GM12875 (cell line): ENCODE measurements around the gene F11.

Source experiments
- H3K4me3 ChIP-seq: one replicate; pipeline ENCODE4 v1.5.1; 2011; ENCODE audit warnings: low read depth, low read length, control low read depth
- CTCF ChIP-seq: IDR thresholded peaks from 2 replicates; pipeline ENCODE4 v1.5.1; 2011; ENCODE audit warnings: low read depth, mild to moderate bottlenecking, control low read depth, inconsistent platforms, low read length, moderate library complexity, borderline replicate concordance; ENCODE audit not compliant: insufficient read depth

F11 gene

GRCh38 chr4:186227221-186227620, 38.8 kb upstream of the F11 start, which contains the start of gene KLKB1:
Gene KLKB1 (plus strand): TSS chr4:186227507. CDS start chr4:186228196, 689 bp downstream.
- TF ChIP-seq CTCF = no peak
- H3K4me3 ChIP-seq = no peak within 1 kb of the TSS

GRCh38 chr4:186227744-186228513, 38.1 kb upstream of the F11 start:
- no peak overlapping the region for H3K4me3 ChIP-seq

GRCh38 chr4:186228514-186228894, 37.5 kb upstream of the F11 start:
- no peak for TF ChIP-seq CTCF
- H3K4me3 ChIP-seq = no peak overlapping the region

More at GRCh38 chr4:186227744-186228513, 38.1 kb upstream of the F11 start:
- TF ChIP-seq CTCF = no peak

GRCh38 chr4:186234367-186234766, 31.6 kb upstream of the F11 start:
- no peak for TF ChIP-seq CTCF
- H3K4me3 ChIP-seq = no peak overlapping the region

GRCh38 chr4:186236126-186236525, 29.9 kb upstream of the F11 start:
- TF ChIP-seq CTCF = no peak
- H3K4me3 ChIP-seq = no peak overlapping the region

GRCh38 chr4:186240452-186240847, 25.5 kb upstream of the F11 start:
- no peak for TF ChIP-seq CTCF
- H3K4me3 ChIP-seq = no peak overlapping the region

GRCh38 chr4:186240848-186241491, 25.0 kb upstream of the F11 start:
- TF ChIP-seq CTCF = no peak
- no peak overlapping the region for H3K4me3 ChIP-seq
